Caco-2 (cell line): ENCODE results near the gene GMPS. TPM values are rescaled to one million over a fixed set of nuclear protein-coding genes. Genes with fewer than 3 reads are reported as not detected.

Source experiments
- BruUV-seq: library from RNA; stranded (reverse); fragments of 400-500 nt; replicated peaks from 2 replicates; lab custom pipeline; 2021; lab: Mats Ljungman, UMichigan
- CTCF ChIA-PET: fragments of 300-600 bp; sonication (Branson Sonifier 250); formaldehyde crosslinking; loops from one replicate; lab custom pipeline; 2022; ENCODE audit warnings: antibody characterized with exemption; lab: Charles Lee
- POLR2A ChIA-PET: fragments of 300-600 bp; sonication (Branson Sonifier 250); formaldehyde crosslinking; loops from one replicate; lab custom pipeline; 2022; ENCODE audit warnings: antibody characterized with exemption; lab: Charles Lee
- DNase-seq, 2 experiments: peaks; one replicate each; pipeline versions ENCODE4 v3.0.0 to v3.0.0-alpha.2; 2020 to 2022
- H3K27me3 ChIP-seq: replicated peaks from 2 replicates; pipeline ENCODE4 v1.6.0; 2011; ENCODE audit warnings: low read length; ENCODE audit not compliant: control insufficient read depth, insufficient read depth
- H3K36me3 ChIP-seq: 2 replicates; pipeline ENCODE4 v1.5.1; 2011; ENCODE audit warnings: low read length; ENCODE audit not compliant: control insufficient read depth, insufficient read depth
- H3K4me1 ChIP-seq: fragments of 250-450 bp; sonication (Bioruptor Pico); 2 replicates; pipeline ENCODE4 v1.5.1; 2020; ENCODE audit warnings: mild to moderate bottlenecking
- H3K4me3 ChIP-seq: 2 replicates; pipeline ENCODE4 v1.5.1; 2011; ENCODE audit warnings: low read depth, mild to moderate bottlenecking, control low read depth, low read length
- H3K9me3 ChIP-seq: fragments of 250-450 bp; sonication (Bioruptor Pico); 2 replicates; pipeline ENCODE4 v1.5.1; 2020; ENCODE audit warnings: mild to moderate bottlenecking, moderate library complexity
- H3K27ac Mint-ChIP-seq: one replicate; pipeline ENCODE4 v1.8.0; 2022; ENCODE audit warnings: mixed read lengths; ENCODE audit not compliant: unreplicated experiment
- H3K27me3 Mint-ChIP-seq: one replicate; pipeline ENCODE4 v1.8.0; 2022; ENCODE audit warnings: mixed read lengths; ENCODE audit not compliant: insufficient read depth, unreplicated experiment
- H3K36me3 Mint-ChIP-seq: one replicate; pipeline ENCODE4 v1.8.0; 2022; ENCODE audit warnings: mild to moderate bottlenecking, mixed read lengths; ENCODE audit not compliant: insufficient read depth, unreplicated experiment
- H3K4me1 Mint-ChIP-seq: one replicate; pipeline ENCODE4 v1.8.0; 2022; ENCODE audit warnings: low read depth, mixed read lengths; ENCODE audit not compliant: unreplicated experiment
- H3K4me3 Mint-ChIP-seq: one replicate; pipeline ENCODE4 v1.8.0; 2022; ENCODE audit warnings: mild to moderate bottlenecking, moderate library complexity, mixed read lengths; ENCODE audit not compliant: unreplicated experiment
- H3K9me3 Mint-ChIP-seq: one replicate; pipeline ENCODE4 v1.8.0; 2022; ENCODE audit warnings: mixed read lengths; ENCODE audit not compliant: unreplicated experiment
- intact Hi-C: fragments of 100-400 bp; cut with micrococcal nuclease; formaldehyde crosslinking; loops from one replicate; pipeline ENCODE4 v1.10.0; 2022; ENCODE audit not compliant: unreplicated experiment
- total RNA-seq: library from RNA; stranded (reverse); gene quantifications from 2 replicates; pipeline ENCODE4 v1.2.3, GENCODE V29; 2022
- TF ChIP-seq, protein P1 (sequence below), 2 experiments: fragments of 200-600 bp in 1 of 2; IDR thresholded peaks; 1 replicate in 1 of 2; 2 replicates in 1 of 2; pipeline versions ENCODE4 v1.5.1 to v1.8.0; 2011 to 2022; ENCODE audit warnings: antibody characterized with exemption in 1 of 2, control low read depth in 1 of 2, inconsistent platforms in 1 of 2, low read depth in 1 of 2, low read length in 1 of 2, mild to moderate bottlenecking in 1 of 2, moderate library complexity in 1 of 2; ENCODE audit not compliant: insufficient read depth in 1 of 2, severe bottlenecking in 1 of 2, unreplicated experiment in 1 of 2

GMPS gene
- total RNA-seq, 1 experiment from 2014 or later, result 102 TPM

DNA sequence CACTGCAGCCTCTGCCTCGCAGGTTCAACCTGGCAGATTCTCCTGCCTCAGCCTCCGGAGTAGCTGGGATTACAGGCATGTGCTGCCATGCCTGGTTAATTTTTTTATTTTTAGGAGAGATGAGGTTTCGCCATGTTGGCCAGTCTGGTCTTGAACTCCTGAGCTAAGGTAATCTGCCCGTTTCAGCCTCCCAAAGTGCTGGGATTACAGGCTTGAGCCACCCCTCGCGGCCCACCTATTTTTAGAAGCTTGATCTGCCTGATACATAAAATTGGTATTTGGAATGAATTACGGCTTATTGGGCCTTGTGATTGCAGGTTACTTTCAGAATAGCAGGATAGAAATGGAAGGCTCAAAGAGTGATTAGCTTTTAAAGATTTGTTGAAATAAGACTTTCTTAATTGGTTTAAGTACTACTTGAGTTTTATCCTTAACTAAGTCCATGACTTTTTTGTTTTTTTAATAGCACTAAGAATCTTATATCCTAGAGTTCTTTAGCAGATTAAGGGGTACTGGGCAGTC is 25.0 kb downstream of the GMPS start:
- H3K4me1 Mint-ChIP-seq, result no peaks in the 10 kb centered on the region
- BruUV-seq, result no TSS peak
- Histone ChIP-seq H3K27me3 (no peaks in the 10 kb centered on the region), H3K36me3 (no peaks in the 10 kb centered on the region; the same call in none of the 2 replicates), H3K9me3 (no peaks in the 10 kb centered on the region), H3K4me3 (no peak overlapping the region), H3K4me1 (no peaks in the 10 kb centered on the region)
- POLR2A ChIA-PET, result no interaction called here
- no peaks in the 10 kb centered on the region for H3K9me3 Mint-ChIP-seq
- intact Hi-C loops, result no loop called here
- CTCF ChIA-PET, result no interaction called here
- TF ChIP-seq, protein P1, sequence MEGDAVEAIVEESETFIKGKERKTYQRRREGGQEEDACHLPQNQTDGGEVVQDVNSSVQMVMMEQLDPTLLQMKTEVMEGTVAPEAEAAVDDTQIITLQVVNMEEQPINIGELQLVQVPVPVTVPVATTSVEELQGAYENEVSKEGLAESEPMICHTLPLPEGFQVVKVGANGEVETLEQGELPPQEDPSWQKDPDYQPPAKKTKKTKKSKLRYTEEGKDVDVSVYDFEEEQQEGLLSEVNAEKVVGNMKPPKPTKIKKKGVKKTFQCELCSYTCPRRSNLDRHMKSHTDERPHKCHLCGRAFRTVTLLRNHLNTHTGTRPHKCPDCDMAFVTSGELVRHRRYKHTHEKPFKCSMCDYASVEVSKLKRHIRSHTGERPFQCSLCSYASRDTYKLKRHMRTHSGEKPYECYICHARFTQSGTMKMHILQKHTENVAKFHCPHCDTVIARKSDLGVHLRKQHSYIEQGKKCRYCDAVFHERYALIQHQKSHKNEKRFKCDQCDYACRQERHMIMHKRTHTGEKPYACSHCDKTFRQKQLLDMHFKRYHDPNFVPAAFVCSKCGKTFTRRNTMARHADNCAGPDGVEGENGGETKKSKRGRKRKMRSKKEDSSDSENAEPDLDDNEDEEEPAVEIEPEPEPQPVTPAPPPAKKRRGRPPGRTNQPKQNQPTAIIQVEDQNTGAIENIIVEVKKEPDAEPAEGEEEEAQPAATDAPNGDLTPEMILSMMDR (IDR thresholded peaks at IDR 0.05; ENCODE audit: insufficient read depth in 1 of 2, low read depth in 1 of 2, low read length in 1 of 2, severe bottlenecking in 1 of 2, unreplicated experiment in 1 of 2), result no peak
- H3K27me3 Mint-ChIP-seq, result no peaks in the 10 kb centered on the region
- no peak overlapping the region for H3K4me3 Mint-ChIP-seq
- no peak for DNase-seq
- peaks cover 44% of the 10 kb centered on the region for H3K36me3 Mint-ChIP-seq
- no peak overlapping the region for H3K27ac Mint-ChIP-seq

DNA sequence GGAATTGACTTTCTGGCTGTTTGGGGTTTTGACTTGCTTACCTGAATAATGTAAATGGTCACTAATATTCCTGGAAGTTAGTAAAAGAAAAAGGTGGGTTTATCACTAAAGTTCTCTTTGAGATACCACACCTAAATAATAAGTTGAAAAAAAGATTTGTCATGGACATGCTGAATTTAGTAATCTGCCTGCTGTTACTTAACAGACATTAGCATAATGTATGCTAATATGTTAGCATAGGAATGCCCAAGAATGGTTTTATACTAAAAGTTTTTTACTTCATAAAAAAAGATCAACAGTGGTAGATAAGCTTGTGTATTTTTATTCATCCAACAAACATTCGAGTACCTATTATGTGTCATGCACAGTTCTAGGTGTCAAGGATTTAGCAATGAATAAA is 36.5 kb downstream of the GMPS start:
- no peaks in the 10 kb centered on the region for H3K27me3 ChIP-seq
- ChIA-PET POLR2A (no interaction called here), CTCF (no interaction called here)
- Mint-ChIP-seq H3K9me3 (no peaks in the 10 kb centered on the region), H3K4me3 (no peak overlapping the region), H3K27me3 (no peaks in the 10 kb centered on the region), H3K36me3 (peaks cover 18% of the 10 kb centered on the region), H3K27ac (no peak overlapping the region), H3K4me1 (no peaks in the 10 kb centered on the region)
- BruUV-seq, result no TSS peak
- no peak for DNase-seq
- H3K4me3 ChIP-seq, result no peak overlapping the region
- TF ChIP-seq, protein P1 (IDR thresholded peaks at IDR 0.05; ENCODE audit: insufficient read depth in 1 of 2, low read depth in 1 of 2, low read length in 1 of 2, severe bottlenecking in 1 of 2, unreplicated experiment in 1 of 2), result no peak
- intact Hi-C loops, result no loop called here
- no peaks in the 10 kb centered on the region for H3K4me1 ChIP-seq
- H3K9me3 ChIP-seq, result no peaks in the 10 kb centered on the region
- H3K36me3 ChIP-seq, result no peaks in the 10 kb centered on the region; the same call in 1 of the 2 replicates

DNA sequence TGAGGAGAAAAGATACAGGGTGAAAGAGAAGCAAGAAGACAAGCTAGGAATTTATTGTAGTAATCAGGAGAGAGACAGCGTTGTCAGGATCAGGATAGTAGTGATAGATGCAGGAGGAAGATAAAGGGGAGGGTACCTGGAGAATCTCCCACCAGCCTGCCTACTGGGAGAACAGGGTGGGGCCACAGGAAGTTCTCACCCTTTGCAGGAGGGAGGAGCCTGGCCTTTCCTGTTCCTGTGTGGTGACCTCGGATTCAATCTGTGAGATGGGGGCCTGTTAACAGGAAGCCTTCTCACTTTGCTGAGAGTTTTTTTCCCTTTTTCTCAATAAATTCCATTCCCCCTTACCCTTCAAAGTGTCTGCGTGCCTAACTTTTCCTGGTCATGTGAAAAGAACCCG is 37.6 kb downstream of the GMPS start:
- Mint-ChIP-seq H3K4me3 (no peak overlapping the region), H3K36me3 (peaks cover 27% of the 10 kb centered on the region), H3K4me1 (no peaks in the 10 kb centered on the region), H3K27me3 (no peaks in the 10 kb centered on the region), H3K27ac (no peak overlapping the region), H3K9me3 (no peaks in the 10 kb centered on the region)
- Histone ChIP-seq H3K4me3 (no peak overlapping the region), H3K4me1 (no peaks in the 10 kb centered on the region), H3K36me3 (no peaks in the 10 kb centered on the region; the same call in 1 of the 2 replicates), H3K27me3 (no peaks in the 10 kb centered on the region), H3K9me3 (no peaks in the 10 kb centered on the region)
- ChIA-PET POLR2A (no interaction called here), CTCF (no interaction called here)
- TF ChIP-seq, protein P1 (IDR thresholded peaks at IDR 0.05; ENCODE audit: insufficient read depth in 1 of 2, low read depth in 1 of 2, low read length in 1 of 2, severe bottlenecking in 1 of 2, unreplicated experiment in 1 of 2), result no peak
- intact Hi-C loops, result no loop called here
- DNase-seq, result no peak
- no TSS peak for BruUV-seq
